Measurements from ENCODE around the gene LIX1.
"Not testable (repeated sequence)": the region's sequence is repeated elsewhere in the genome, so short reads cannot be mapped to it uniquely, and the experiment has no call there.

LIX1 gene

DNA sequence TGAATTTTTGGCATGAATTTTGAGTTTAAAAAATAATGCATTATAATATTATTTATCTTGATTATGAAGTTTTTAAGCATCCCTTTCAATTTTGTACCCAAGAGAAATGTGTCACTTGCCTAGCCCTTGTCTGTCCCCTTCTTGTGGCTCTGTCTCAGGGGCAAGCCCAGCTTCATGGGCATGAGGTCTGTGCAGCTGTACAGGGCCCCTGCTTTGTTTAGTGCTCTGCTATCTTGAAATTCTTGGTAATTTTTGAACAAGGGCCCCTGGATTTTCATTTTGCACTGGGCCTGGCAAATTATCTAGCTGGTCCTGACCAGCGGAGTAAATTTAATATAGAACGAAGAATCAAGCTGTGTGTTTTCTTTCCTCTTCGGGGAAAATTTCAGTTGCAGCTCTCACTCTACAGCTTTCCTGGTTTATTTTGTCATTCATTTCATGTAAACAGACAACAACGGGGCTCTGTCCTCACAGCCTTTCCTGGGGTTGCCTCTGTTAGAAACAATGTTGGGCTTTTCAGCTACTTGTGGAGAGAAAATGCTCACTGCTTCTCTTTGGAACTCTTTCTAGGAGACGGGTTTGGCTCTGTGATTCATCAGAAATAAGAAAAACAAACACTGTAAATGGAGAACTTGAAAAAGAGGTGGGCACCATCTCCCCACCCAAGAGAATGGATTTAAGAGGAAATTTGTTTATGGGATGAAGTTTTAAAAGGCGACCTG is 41.1 kb downstream of the LIX1 start:
- DNase-seq (ENCODE audit: low spot score) = no peak

DNA sequence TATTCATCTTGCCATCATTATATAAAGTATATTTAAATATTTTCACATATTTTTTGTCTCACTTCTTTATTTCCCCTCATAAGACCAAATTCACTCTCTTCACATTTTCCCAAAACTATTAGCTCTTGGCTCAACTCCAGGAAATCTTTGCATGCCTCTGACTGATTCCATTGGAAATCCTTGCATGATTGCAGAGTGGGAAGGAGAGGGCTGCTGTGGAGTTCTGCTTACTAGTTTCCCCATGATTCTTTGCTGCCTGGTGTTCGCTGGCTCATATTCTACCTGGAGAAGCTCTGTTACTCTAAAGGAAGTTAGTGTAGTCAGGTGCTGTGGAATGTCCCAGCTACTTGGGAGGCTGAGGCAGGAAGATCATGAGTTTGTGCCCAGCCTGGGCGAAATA is 41.9 kb downstream of the LIX1 start:
- no peak for DNase-seq (ENCODE audit: low spot score)

DNA sequence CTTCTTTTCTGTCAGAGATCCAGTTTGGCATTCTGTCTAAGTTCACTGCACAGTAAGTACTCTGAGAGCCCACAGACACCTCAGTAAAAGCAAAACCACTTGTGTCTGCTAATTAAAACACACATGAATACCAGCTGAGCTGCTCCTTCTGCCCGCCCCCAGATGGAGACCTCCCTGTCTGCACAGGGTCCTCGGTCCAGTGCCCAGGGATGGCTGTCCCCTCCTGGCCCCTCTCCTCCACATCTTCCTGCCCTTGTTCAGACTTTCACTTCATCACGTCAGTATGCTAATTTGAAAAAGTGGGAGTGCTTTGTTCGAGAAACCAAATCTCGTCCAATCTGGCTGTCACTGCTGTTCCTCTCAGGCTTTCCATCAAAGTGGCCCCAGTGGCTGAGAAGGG is 43.5 kb downstream of the LIX1 start:
- DNase-seq (ENCODE audit: low spot score) = no peak

DNA sequence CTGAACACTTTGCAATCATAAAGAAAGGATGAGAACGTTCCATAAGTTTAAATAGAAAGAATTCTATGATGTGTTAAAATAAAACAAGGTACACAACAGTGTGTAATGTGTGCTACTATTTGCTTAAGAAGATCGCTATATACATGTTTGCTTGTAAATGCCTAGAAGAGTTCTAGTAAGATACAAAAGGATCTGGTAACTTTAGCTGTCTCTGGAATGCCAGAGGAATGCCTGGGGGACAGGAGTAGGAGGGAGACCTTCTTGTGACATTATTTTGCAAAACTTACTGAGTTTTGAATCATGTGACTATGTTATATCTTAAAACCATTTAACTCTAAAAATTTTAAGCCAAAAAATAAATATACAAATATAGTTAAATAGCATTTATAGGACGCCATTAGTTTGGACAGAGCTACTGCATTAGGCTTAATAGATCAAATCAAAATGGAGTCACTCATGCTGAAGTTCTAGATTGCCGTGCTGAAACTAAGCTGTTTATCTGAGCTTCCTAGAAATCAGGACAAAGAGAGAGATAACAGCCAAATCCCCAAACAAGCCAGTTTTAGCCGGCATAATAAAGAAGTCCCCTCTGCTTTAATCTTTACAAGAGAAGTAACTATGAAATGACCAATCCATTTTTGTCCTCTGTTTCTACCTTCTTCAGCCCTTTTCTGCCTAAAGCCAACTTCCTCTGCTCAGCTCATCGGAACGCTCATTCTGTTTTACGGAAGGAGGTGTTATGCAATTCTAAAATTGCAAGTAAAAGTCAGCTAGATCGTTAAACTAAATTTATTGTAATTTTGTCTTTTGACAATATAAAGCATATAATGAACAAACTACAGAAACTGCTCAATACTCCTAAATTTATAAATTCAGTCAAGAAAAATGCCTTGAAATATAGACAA is 44.8 kb downstream of the LIX1 start:
- DNase-seq (ENCODE audit: low spot score) = no peak

DNA sequence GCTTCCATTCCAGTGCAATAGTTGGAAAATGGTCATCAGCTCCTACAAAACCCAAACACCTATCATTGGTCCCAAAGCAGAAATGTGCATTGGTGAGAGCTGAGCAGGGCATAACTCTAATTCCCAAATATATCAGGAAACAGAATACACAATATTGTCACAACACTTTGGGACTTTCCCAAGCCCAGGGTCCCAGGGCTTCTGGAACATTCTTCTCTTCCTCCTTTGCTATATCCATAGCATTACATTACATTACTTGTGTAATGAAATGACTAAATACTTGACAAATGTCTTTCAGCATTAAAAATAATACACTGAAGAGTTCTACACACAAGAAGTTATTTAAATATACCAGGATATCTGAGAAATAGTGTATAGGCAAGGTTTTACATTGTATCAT is 45.6 kb downstream of the LIX1 start:
- DNase-seq (ENCODE audit: low spot score) = no peak

DNA sequence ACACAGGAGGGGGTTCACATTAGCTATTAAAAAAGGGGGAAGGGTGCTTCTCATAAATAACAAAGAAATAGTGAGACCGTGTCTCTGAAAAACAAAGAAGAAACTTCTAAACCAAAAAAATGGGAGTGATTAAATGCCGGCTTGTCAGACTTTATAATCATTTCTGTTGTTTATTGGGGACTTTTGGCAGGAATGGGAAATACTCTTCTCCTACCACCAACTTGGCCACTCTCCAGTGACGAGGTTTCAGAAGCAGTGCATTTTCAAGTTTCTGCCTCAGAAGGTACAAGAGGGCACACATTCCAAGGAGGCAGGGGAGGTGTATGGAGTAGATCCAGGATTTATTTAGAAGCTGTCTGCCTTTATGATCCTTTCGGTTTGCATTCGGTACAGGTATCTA is 46.2 kb downstream of the LIX1 start:
- peak; percentile 29 for DNase-seq (ENCODE audit: low spot score)

DNA sequence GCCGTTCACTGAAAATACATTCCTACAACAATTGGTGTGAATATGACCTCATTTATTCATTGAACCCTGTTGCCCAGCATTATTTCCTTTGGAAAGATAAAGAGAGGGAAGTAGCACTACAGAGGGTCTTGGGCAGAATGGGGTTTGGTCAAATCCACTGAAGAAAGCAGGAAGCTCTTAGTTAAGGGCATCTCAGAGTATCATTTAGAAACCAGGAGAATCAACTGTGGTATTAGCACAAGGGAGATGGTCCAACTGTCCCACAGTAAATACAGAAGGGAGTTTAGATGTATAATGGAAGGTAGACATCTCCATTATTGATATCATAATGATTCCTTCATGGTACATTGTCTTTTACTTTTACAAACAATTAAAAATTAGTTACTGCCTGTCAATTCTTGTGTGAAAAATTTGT is 47.1 kb downstream of the LIX1 start:
- no peak for DNase-seq (ENCODE audit: low spot score)

DNA sequence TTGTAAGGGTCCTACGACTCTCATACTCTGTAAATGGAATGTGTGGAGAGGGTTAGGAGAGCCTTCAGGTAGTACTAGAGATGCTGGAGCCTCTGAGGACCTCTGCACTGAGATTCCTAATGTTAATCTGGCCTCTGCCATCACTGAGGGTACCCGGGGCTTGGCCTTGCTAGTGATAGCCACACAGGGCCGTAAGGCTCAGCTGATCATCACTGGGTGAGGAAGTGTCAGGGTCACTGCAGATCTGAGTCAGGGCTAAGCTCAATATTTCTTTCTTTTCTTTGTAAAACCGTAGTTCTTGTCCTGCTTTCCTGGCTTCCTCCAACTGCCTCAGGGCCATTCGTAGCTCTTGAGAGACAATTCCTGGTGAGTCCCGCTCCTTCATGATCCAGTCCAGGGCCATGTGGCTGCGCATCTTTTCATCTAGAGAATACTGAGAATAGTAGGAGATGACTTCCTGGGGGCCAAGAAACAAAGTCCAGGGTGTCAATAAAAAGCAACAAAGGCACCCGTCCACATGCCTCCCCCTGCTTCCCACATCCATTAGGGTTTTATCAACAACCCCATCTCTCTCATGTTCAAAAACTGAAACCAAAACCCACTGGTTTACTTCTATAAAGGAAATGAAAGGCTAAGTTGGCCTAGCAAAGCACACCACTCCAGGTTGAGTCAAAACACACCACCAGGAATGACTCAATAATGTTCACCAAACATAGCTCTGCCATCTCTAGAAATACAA is 47.7 kb downstream of the LIX1 start:
- DNase-seq (ENCODE audit: low spot score) = no peak

DNA sequence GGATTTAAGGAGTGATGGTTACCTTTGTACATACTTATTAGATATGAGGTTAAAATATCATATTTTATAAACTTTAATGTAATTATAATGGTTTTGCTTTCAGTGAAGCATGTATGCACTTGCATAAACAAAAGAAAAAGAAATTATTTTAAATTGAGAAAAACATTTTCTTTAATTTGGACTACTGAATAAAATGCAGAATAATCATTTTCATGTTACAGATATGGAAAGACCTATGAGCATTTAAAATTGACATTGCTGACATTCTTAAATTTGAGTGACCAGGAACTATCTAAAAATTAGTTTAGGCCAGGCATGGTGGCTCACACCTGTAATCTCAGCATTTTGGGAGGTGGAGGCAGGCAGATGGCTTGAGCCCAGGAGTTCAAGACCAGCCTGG is 49.2 kb downstream of the LIX1 start:
- DNase-seq (ENCODE audit: low spot score) = no peak

DNA sequence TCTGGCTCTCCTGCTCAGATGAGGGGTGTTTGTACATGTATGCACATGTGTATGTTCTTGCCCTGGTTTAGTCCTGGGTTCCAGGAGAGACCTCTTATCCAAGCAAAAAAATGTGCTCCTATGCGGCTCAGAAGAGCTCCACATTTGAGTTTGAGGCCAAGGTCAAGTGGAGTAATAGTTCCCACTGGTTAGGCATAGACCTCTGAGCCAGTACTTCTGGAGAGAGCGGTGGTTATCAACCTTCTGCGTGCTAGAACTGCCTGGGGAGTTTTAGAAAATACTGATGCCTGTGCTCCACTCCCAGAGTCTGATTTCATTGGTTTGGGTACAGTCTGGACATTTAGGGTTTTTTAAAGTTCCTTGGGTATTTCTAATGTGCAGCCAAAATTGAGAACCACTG is 51.5 kb downstream of the LIX1 start:
- no peak for DNase-seq (ENCODE audit: low spot score)

DNA sequence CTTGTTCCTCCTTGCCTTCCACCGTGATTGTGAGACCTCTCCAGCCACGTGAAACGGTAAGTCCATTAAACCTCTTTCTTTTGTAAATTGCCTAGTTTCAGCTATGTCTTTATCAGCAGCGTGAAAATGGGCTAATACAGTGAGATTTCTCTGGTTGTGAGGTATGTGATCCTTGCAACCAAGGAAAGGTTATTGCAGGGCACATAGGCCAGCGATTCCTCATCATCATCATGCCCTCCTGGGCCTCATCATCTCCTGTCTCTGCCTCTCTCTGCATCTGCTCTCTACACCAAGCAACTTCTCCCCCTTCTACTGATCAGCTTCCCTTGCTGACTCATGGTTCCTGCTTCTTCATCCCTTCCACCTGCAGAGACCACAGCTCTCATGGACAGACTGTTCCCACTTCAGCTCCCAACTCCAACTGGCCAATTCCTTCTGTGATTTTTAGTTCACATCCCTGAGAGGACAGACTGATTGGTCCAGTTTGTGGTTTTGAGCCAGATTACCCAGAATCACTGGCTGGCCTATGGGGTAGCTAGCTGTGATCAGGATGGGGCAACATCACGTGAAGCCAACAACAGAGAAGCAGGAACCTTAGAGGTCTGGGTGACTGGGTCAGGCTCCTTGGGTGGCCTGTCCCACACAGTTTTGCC is 53.1 kb downstream of the LIX1 start:
- no peak for DNase-seq (ENCODE audit: low spot score)

DNA sequence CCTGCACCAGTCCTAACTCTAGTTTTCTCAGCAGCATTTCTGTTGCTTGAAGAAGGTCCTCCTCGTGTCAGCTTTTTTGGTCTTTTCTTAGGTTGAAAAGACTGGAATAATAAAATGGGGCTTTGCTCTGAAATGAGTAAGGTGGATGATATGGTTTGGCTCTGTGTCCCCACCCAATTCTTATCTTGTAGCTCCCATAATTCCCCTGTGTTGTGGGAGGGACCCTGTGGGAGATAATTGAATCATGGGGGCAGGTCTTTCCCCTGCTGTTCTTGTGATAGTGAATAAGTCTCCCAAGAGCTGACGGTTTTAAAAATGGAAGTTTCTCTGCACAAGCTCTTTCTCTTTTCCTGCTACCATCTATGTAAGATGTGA is 53.6 kb downstream of the LIX1 start:
- DNase-seq (ENCODE audit: low spot score) = no peak

DNA sequence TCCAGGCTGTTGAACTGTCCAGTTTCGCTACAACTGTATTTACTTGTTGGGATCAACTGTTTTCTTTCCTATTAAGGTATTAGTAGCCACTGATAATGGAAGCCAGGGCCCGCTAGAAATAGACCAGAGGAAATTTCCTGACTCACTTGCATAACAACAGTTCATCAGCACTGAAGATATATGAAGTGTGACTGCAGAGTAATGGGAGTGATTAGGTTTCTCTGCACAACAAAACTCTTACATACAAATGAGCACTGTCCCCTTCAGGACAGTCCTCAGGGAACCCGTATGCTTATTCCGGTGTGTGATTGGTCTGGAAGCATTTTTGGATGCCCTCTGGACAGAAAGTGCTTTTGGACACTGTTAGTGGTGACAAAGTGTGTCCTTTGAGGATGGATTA is 55.3 kb downstream of the LIX1 start:
- DNase-seq (ENCODE audit: low spot score) = no peak

DNA sequence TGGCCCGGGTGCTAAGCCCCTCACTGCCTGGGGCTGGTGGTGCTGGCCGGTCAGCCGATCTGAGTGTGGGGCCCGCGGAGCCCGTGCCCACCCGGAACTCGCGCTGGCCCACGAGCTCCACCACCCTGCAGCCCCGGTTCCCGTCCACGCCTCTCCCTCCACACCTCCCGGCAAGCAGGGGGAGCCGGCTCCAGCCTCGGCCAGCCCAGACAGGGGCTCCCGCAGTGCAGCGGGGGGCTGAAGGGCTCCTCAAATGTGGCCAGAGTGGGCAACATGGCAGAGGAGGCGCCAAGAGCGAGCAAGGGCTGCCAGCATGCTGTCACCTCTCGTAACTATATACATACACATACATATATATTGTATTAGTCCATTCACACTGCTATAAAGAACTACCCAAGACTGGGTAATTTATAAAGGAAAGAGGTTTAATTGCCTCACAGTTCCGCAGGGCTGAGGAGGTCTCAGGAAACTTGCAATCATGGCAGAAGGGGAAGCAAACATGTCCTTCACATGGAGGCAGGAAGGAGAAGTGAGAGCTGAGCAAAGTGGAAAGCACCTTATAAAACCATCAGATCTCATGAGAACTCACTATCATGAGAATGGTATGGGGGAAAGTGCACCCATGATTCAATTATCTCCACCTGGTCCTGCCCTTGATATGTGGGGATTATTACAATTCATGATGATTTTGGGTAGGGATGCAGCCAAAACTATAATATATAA is 56.8 kb downstream of the LIX1 start:
- DNase-seq (ENCODE audit: low spot score) = no peak

DNA sequence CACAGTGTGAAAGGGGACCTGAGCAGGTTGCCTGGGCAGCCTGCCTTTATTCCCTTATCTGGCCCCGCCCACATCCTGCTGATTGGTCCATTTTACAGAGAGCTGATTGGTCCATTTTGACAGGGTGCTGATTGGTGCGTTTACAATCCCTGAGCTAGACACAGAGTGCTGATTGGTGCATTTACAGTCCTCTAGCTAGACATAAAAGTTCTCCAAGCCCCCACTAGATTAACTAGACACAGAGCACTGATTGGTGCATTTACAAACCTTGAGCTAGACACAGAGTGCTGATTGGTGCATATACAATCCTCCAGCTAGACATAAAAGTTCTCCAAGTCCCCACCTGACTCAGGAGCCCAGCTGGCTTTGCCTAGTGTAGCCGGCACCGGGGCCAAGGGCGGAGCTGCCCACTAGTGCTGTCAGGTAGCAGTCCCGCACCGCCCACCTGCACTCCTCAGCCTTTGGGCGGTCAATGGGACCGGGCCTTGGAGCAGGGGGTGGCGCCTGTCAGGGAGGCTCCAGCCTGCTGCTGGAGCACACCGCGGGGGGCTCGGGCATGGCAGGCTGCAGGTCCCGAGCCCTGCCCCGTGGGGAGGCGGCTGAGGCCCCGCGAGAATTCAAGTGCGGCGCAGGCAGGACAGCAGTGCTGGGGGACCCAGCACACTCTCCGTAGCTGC is 57.5 kb downstream of the LIX1 start:
- DNase-seq (ENCODE audit: low spot score) = not testable (repeated sequence)

DNA sequence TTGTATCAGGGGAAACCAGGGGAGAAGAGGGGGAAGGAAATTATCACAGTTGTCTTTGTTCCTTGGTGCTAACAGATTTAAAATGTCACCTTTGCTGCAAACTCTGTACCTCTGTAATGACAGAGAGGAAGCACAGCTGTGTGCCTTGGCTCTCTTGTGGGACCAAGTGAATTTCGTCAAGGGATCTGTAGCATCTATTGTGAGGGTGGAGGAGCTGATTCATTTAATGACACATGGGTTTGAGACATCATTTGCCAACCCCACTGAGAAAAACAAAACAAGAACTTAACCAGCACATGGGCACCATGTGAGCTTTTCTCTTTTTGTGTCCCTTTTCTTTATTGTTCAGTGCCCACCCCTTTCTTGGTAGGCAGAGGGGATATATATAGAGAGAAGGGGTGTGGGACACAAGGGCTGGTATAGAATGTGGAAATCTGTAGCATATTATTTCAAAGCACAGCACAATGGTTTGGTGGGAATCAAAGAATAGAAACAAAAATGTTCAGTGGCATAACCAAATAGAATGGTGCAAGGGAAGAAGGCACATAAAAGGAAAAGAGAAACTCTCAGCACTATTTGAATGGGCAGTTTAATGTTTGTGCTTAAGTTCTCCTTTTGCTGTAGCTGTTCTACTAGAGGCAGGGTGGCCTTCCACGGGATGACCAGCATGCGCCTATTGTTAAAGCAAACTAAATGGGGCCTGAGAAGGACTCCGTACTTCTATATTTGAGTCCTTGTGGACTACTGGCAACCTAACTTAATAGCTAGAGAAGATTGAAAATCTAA is 63.3 kb downstream of the LIX1 start:
- DNase-seq (ENCODE audit: low spot score) = no peak

DNA sequence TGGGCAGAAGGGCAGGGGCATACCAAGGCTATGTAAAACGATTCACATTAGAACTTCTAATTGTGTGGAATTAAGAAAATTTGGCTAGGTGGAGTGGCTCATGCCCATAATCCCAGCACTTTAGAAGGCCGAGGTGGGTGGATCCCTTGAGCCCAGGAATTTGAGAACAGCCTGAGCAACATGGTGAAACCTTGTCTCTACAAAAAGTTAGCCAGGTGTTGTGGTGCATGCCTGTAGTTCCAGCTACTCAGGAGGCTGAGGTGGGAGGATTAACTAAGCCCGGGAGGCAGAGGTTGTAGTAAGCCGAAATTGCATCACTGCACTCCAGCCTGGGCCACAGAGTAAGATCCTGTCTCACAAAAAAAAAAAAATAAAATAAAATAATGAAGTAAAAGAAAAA is 65.2 kb downstream of the LIX1 start:
- no peak for DNase-seq (ENCODE audit: low spot score)

DNA sequence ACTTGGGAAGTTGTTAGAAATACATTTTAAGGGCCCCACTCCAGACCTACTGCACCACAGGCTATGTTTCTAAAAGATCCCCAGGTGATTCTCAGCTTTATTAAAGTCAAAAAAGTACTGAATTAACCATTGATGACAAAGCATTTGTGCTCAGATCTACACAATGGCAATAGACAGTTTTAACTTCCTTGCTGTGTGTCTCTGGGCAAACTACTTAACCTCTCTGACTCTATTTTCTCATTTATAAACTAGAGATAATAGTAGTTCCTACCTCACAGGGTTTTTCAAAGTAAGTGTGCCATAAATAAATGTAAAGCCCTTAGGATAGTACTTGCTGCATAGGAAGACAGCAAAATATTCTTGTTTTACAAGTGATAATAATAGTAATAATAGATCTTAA is 66.3 kb downstream of the LIX1 start:
- DNase-seq (ENCODE audit: low spot score) = no peak

DNA sequence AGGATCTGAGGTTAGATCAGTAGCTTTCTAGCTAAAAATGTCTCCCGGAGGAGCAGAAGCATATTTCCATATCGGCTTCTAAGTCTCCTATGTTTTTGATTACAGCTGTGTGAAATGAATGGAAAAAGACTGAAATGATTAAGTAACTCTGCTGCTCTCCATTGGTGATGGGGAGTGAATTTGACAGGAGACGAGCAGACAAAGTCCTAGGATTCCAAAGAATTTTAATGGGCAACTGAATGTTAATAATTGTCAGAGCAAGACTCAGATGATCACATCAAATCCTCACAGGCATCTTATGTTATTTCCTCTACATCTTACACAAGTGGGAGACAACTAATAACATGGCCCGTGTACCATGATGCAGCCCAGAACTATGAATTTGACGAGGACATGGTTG is 66.8 kb downstream of the LIX1 start:
- no peak for DNase-seq (ENCODE audit: low spot score)

DNA sequence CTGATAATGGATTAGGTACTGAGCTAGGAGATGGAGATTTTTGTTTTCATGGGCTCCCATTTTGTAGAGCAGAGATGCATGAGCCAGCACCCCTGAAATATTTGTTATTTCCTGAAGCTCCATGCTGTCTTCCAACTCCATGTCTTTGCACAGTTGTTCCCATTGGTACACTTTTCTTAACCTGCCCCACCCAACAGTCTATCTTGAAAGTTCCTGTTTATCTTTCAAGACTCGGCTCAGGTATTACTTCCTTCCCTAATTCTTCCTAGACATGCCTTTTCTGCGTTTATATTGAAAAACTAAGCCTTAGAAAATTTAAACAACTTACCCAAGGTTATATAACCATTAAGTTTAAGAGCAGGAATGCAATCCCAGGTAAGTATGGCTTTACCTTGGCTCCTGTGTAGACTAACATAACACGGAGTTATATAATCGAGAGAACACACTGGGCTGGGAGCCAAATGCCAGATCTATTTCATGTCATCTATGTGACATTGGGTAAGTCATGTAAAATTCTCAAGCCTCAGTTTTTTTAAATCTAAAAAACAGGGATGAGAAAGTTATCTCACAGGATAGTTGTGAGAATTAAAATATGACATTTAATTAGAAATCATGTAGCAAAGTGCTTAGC is 67.4 kb downstream of the LIX1 start:
- DNase-seq (ENCODE audit: low spot score) = no peak
